ENCODE results near the gene RIF1. TPM values are rescaled to one million over a fixed set of nuclear protein-coding genes. Genes with fewer than 3 reads are reported as not detected.

RIF1 gene
- total and polyA plus RNA-seq, 9 of the 15 experiments (the other 6 are each of a cell fraction or from before 2014, with no cell fraction given): 11.0 to 109 (median 44.2) TPM

DNA sequence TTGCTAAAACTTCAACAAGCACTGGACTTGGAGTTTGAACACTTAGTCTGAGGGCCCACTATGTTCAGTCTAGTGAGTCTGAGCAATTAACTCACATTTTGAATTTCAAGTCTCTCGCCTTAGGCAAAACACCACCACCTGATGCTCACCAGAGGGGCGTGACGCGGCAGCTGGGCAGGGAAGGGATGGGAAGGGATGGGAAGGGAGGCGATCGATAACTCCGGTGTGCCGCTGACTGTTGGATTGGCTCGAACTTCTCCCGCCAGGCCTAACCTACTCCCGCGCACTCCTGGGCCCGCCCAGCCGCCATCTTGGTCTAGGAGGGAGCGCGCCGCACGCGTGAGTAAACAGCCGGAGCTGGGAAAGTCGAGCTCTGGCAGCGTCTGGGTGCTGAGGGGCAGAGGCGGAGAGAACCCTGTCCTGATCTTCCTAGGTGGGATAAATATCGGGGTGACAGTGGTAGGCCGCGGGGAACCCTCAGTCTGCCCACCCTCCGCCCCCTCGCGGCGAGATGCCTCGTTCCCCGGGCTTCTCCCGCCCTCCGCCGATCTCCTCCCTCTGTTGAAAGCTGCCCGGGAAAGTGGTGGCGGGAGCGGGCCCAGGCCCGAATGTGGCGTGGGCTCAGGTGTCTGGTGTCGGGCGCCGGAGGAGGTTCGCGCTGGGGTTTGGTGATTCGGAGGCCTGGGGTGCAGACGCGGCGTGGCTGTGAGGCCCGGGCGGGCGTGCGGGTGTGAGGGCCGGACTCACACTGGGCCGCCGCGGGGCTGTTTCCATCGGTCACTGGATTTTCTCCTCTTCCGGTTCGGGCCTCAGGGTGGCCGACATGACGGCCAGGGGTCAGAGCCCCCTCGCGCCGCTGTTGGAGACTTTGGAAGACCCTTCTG is at the start of gene RIF1 (continued):
- TF ChIP-seq, protein P1, sequence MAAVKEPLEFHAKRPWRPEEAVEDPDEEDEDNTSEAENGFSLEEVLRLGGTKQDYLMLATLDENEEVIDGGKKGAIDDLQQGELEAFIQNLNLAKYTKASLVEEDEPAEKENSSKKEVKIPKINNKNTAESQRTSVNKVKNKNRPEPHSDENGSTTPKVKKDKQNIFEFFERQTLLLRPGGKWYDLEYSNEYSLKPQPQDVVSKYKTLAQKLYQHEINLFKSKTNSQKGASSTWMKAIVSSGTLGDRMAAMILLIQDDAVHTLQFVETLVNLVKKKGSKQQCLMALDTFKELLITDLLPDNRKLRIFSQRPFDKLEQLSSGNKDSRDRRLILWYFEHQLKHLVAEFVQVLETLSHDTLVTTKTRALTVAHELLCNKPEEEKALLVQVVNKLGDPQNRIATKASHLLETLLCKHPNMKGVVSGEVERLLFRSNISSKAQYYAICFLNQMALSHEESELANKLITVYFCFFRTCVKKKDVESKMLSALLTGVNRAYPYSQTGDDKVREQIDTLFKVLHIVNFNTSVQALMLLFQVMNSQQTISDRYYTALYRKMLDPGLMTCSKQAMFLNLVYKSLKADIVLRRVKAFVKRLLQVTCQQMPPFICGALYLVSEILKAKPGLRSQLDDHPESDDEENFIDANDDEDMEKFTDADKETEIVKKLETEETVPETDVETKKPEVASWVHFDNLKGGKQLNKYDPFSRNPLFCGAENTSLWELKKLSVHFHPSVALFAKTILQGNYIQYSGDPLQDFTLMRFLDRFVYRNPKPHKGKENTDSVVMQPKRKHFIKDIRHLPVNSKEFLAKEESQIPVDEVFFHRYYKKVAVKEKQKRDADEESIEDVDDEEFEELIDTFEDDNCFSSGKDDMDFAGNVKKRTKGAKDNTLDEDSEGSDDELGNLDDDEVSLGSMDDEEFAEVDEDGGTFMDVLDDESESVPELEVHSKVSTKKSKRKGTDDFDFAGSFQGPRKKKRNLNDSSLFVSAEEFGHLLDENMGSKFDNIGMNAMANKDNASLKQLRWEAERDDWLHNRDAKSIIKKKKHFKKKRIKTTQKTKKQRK (IDR thresholded peaks at IDR 0.05; ENCODE audit: borderline replicate concordance, low read depth, low read length): no peak
- TF ChIP-seq ZFPM2 (CRISPR knock-in tag; IDR thresholded peaks at IDR 0.05) (0 out of 2 replicates have a peak, but pooled peaks have one; percentile 76), SMAD1 (IDR thresholded peaks at IDR 0.05; ENCODE audit: low read depth, low read length, partially characterized antibody) (peak; percentile 80), ZNF274 (IDR thresholded peaks at IDR 0.05; ENCODE audit: borderline replicate concordance, low read depth, low read length) (no peak), FIP1L1 (IDR thresholded peaks at IDR 0.05; ENCODE audit: low read depth, low read length, poor library complexity, severe bottlenecking) (peak; percentile 81), NRF1 (conservative IDR thresholded peaks at IDR 0.05 in 1 of 2, IDR thresholded peaks at IDR 0.05 in 1 of 2) (peak; percentile 79 to 84), SPI1 (IDR thresholded peaks at IDR 0.05; ENCODE audit: borderline replicate concordance, low read depth, low read length) (no peak), ZNF77 (CRISPR knock-in tag; IDR thresholded peaks at IDR 0.05) (no peak), ZNF253 (CRISPR knock-in tag; conservative IDR thresholded peaks at IDR 0.05) (no peak; the same call in 1 of the 2 replicates), JUND (IDR thresholded peaks at IDR 0.05; ENCODE audit: borderline replicate concordance, low read depth, low read length) (no peak), JUND (tag; IDR thresholded peaks at IDR 0.05; ENCODE audit: borderline replicate concordance, low read depth, low read length) (peak; percentile 76; the same call in 1 of the 3 replicates), TCF7L2 (IDR thresholded peaks at IDR 0.05; ENCODE audit: low read depth, low read length) (no peak), MBD2 (IDR thresholded peaks at IDR 0.05; ENCODE audit: borderline replicate concordance, low read depth) (no peak; the same call in none of the 2 replicates), BRD9 (IDR thresholded peaks at IDR 0.05; ENCODE audit: low read depth, partially characterized antibody) (no peak), HDAC1 (IDR thresholded peaks at IDR 0.05) (peak in 1 of 2 experiments; percentile 95; a peak in 2 of 4 replicates)
- TF ChIP-seq, protein P2, sequence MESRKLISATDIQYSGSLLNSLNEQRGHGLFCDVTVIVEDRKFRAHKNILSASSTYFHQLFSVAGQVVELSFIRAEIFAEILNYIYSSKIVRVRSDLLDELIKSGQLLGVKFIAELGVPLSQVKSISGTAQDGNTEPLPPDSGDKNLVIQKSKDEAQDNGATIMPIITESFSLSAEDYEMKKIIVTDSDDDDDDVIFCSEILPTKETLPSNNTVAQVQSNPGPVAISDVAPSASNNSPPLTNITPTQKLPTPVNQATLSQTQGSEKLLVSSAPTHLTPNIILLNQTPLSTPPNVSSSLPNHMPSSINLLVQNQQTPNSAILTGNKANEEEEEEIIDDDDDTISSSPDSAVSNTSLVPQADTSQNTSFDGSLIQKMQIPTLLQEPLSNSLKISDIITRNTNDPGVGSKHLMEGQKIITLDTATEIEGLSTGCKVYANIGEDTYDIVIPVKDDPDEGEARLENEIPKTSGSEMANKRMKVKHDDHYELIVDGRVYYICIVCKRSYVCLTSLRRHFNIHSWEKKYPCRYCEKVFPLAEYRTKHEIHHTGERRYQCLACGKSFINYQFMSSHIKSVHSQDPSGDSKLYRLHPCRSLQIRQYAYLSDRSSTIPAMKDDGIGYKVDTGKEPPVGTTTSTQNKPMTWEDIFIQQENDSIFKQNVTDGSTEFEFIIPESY (CRISPR knock-in tag; IDR thresholded peaks at IDR 0.05): peak; percentile 47
- TF ChIP-seq, protein P3, sequence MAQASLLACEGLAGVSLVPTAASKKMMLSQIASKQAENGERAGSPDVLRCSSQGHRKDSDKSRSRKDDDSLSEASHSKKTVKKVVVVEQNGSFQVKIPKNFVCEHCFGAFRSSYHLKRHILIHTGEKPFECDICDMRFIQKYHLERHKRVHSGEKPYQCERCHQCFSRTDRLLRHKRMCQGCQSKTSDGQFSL (CRISPR knock-in tag; IDR thresholded peaks at IDR 0.05): no peak
- TF ChIP-seq, protein P3 (tag; IDR thresholded peaks at IDR 0.05): no peak
- TF ChIP-seq, protein P4, sequence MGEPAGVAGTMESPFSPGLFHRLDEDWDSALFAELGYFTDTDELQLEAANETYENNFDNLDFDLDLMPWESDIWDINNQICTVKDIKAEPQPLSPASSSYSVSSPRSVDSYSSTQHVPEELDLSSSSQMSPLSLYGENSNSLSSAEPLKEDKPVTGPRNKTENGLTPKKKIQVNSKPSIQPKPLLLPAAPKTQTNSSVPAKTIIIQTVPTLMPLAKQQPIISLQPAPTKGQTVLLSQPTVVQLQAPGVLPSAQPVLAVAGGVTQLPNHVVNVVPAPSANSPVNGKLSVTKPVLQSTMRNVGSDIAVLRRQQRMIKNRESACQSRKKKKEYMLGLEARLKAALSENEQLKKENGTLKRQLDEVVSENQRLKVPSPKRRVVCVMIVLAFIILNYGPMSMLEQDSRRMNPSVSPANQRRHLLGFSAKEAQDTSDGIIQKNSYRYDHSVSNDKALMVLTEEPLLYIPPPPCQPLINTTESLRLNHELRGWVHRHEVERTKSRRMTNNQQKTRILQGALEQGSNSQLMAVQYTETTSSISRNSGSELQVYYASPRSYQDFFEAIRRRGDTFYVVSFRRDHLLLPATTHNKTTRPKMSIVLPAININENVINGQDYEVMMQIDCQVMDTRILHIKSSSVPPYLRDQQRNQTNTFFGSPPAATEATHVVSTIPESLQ (CRISPR knock-in tag; IDR thresholded peaks at IDR 0.05): peak; percentile 93

All from K562 (cell line).